B cell (primary cell): ENCODE measurements around the gene TDRD12.

ENCODE experiments used
- CTCF ChIP-seq: fragments of 200-600 bp; IDR thresholded peaks from one replicate; pipeline ENCODE4 v1.8.0; 2022; ENCODE audit warnings: antibody characterized with exemption, mild to moderate bottlenecking
- EZH2 ChIP-seq: IDR thresholded peaks from 2 replicates; pipeline ENCODE4 v1.6.1; 2012; ENCODE audit warnings: borderline replicate concordance, low read depth, mild to moderate bottlenecking, moderate library complexity, low read length; ENCODE audit not compliant: insufficient read depth, poor library complexity, severe bottlenecking

GRCh38 chr19:32773126-32773525 lies 53.6 kb downstream of the TDRD12 start:
- TF ChIP-seq CTCF (no peak), EZH2 (no peak)
